Spleen (tissue), 11 donors: Measurements from ENCODE around the gene SHC4. TPM values are rescaled to one million over a fixed set of nuclear protein-coding genes. Genes with fewer than 3 reads are reported as not detected.

Experiments used
- polyA plus RNA-seq, 3 donors: library from polyadenylated mRNA; stranded (reverse); fragments of 200-250 nt; gene quantifications; one replicate each; pipeline ENCODE4 v1.2.1, GENCODE V29; 2013
- small RNA-seq, 4 donors: library from RNA; depleted of rRNA; stranded (forward); fragments of <200 nt; gene quantifications; one replicate each; pipeline ENCODE3, GENCODE V24; 2016
- total RNA-seq, 7 donors: library from RNA; depleted of rRNA in 3 of 7; stranded (reverse); fragments of >200 nt in 3 of 7; fragmentation: NEBNext Ultra II Directional in 4 of 7; extraction: Animal tissue kit (Norgen Biotek cat#: 25700) in 4 of 7; gene quantifications; one replicate each; pipeline versions ENCODE4 v1.1.0 to v1.2.1, GENCODE V29; 2016 to 2021
- donor health status: healthy with polysubstance abuse.
- donor health status: DM: no; HTN: no; CAD: no; lungs with moderate emphysema.
- donor health status: DM: no; HTN: no; CAD: no.
- donor health status: Bipolar disorder and iron deficiency.
- donor health status: healthy.
- donor health status: DM: no; HTN: no; CAD: no.
- donor health status: DM: yes; HTN: yes; CAD: no.

SHC4 gene
- total and polyA plus RNA-seq, 10 donors = 0.20 to 0.42 (median 0.27) TPM; not detected in 5

Small RNA genes lying within 50 kb of the gene (small RNA-seq; reads per million reads assigned to genes)
- 0 reads per million in 4 donors for gene RF00019

Other genes with a start within 250 kb of the SHC4 start
- 10 to 100 TPM in 2 of 7 donors, 1 to 10 TPM in 5; 6.5 to 15.1 (median 9.3) TPM for gene CEP152, start 152.8 kb downstream of the SHC4 start, total RNA-seq
- 1 to 10 TPM; 1.2 to 1.5 (median 1.3) TPM for gene CEP152, start 152.8 kb downstream of the SHC4 start, polyA plus RNA-seq
- gene EID1, start 85.8 kb downstream of the SHC4 start, total RNA-seq = 100 to 1,000 TPM in 4 of 7 donors, 10 to 100 TPM in 3; 68.4 to 171 (median 107) TPM
- 100 to 1,000 TPM; 107 to 132 (median 123) TPM for gene EID1, start 85.8 kb downstream of the SHC4 start, polyA plus RNA-seq
- gene SECISBP2L, start 82.5 kb upstream of the SHC4 start, total RNA-seq = 10 to 100 TPM; 36.7 to 58.7 (median 51.2) TPM
- gene SECISBP2L, start 82.5 kb upstream of the SHC4 start, polyA plus RNA-seq = 1 to 10 TPM; 5.6 to 8.7 (median 5.9) TPM
- gene COPS2, start 191.7 kb upstream of the SHC4 start, total RNA-seq = 10 to 100 TPM; 39.4 to 58.4 (median 49.4) TPM
- 10 to 100 TPM; 21.0 to 28.2 (median 26.8) TPM for gene COPS2, start 191.7 kb upstream of the SHC4 start, polyA plus RNA-seq
- 10 to 100 TPM; 27.5 to 60.8 (median 41.8) TPM for gene GALK2, start 206.3 kb upstream of the SHC4 start, total RNA-seq
- gene GALK2, start 206.3 kb upstream of the SHC4 start, polyA plus RNA-seq = 10 to 100 TPM in 2 of 3 donors, 1 to 10 TPM in 1; 6.8 to 13.8 (median 10.4) TPM